Measurements from ENCODE around the gene AMACR.

Gene AMACR

GRCh38 chr5:34005211-34005610 lies 2.6 kb downstream of the AMACR start:
- DNase-seq, result no peak

DNA sequence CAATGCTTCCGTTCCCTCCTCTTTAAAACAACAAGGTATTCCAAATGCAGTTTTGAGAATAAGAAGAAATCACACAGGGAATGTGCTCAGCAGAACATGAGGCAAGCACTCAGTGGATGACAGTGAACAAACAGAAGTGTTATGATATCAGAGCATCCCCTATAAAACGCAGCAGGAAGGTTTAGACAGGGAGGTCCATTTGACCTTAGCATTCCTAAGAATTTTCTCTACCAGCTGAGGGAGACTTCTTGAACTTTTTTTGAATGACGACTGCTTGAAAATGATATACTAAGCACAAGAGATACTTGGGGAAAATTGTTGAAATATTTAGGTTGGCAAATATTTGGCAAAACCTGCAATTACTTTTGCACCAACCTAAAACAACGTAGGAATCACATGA lies 3.9 kb downstream of the AMACR start:
- no peak for DNase-seq

GRCh38 chr5:34002629-34003328 lies 5.1 kb downstream of the AMACR start:
- DNase-seq, result no peak

DNA sequence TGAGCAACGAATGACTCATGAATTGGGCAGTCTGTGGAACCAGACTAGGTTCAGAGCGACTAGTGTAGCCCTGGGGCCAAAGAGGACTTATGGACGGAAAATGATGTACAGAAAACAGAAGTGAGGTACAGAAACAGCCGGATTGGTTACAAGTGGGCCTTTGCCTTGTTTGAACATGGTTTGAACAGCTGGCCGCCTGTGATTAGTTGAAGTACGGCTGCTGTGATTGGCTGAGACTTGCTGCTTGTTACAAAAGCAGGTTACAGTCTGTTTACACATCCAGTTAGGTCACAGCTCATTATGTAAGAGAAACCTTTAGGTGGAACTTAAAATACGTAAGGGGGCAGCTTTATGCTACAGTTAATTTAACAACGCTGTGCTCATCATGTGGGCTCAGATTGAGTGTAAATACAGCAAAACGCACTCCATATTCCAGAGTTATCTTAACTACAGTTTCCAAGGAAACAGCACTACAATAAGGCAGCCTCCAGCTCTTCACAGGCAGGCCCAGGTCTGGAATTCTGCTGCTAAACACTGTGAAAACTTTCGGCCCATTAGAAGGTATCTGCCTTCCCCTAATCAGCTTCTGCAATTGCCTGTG lies 6.5 kb downstream of the AMACR start:
- DNase-seq, result no peak

DNA sequence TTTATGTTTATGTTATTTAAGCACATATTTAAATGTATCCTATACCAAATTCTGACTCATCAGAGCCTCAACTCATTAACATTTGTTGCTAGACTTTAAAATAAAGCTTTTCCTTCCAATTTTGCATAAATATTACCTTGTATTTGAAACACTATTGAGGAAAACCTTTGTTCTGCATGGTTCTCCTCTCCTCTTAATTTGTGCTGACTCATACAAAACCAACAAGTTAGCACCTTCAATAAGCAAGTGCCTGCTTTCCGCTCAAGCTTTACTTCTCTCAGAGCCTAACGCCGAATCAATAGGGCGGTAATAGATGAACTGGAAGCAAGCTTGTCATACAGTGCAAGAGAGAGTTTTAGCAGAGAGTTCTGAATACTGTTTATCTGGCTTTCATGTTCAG lies 7.9 kb downstream of the AMACR start:
- no peak for DNase-seq

DNA sequence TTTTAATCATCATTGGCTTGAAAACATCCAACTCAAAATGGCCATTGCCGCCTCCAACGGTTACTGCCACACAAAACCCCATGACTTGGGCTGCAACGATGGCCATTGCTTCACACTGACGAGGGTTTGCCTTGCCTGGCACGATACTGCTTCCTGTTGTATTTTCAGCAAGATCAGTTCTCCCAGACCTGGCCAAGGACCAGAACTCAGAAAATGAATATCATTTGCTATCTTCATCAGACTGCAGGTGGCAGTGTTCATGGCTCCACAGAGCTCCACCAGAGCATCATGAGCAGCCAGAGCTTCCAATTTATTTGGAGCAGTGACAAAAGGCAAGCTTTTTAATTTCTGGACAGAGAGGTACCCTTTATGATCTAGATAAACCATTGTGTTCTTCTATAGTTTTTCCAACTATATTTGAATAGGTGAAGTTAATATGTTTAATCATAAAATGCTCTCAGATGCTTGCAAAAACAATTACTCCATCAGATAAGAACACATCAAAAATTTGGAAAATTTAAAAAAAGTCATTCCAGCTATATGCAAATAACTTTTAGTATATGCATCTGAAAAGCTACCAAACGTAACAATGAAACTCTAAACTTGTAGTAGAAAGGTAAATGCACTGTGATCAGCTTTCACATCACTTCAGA lies 10.4 kb downstream of the AMACR start:
- no peak for DNase-seq

DNA sequence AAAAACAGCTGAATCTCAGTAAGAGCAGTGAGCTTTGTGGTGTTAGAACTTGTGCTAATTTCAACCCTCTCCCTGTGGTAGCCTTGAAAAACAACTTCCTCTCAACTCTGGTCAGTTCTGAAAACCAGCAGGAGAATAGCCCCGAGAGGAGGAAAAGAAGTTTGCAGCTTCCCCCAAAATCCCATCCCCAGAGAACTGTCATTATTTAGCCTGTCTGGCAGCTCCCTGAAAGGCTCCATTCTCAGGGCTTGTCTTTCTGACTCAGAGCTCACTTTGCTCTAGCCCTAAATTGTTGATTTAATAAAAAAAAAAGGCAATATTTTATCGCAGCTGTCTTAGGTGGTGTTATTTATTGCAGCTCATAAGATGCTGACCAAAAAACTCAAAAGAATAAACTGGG lies 12.0 kb downstream of the AMACR start:
- no peak for DNase-seq

GRCh38 chr5:33994845-33995244 lies 13.0 kb downstream of the AMACR start:
- no peak for DNase-seq

- no peak for DNase-seq
These were observed 15.0 kb downstream of the AMACR start for GRCh38 chr5:33992864-33993263.

GRCh38 chr5:33985447-33985846 lies 22.4 kb downstream of the AMACR start:
- DNase-seq, result no peak

DNA sequence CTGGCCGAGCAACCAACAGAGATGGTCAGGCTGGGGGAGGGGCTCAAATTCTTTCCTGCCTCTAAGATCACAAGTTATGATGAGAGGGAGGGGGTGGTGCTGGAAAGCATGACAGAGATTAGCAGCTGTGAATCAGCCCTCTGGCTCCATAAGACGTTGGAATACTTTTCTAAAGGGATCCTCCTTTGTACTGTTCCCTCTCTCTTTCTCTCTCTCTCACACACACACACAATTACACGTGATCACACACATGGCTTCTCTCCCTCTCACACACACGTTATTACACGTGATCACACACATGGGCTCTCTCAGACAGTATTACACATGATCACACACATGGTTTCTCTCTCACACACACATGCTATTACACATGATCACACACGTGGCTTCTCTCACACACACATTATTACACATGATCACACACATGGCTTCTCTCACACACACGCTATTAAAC lies 23.2 kb downstream of the AMACR start, which contains the start of gene SLC45A2:
TSS of gene SLC45A2 (minus strand) at position 23 of the 454 bp plus-strand sequence. CDS start 110 bp downstream, outside the sequence.
- no peak for DNase-seq

- DNase-seq, result no peak
These were observed 23.7 kb downstream of the AMACR start for GRCh38 chr5:33984178-33984577.

DNA sequence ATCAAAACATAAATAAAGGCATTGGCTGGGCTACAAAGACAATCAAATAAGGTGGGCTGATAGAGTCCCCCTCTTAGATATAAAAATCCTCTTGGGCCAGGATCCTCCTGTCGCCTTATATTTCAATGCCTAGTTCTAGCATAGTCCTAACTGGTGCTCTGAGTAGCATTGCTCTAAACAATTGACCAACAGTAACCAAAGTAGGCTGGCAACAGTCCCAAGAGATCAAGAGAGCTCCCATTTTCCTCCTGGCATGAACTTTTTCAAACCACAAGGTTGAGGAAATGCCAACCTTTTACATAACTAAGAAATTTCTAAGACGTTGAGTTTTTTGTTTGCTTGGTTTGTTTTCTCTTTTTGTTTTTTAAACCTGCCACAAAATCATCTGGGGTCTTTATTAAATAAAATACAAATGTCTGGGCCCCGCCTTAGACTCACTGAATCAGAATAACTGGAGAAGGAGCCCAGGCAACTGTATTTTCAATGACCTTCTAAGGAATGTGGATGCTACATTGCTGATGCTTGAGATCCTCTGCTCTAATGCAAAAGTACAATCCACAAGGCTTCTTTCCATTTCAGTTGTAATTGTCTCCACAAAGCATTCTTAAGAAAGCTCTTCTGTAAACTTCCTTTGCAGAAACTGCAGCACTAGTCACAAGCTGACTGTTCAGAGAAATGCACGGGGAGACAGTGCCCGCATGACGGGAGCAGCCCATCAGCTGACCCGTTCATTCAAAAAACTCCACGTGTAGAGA lies 26.3 kb downstream of the AMACR start:
- DNase-seq, result no peak

DNA sequence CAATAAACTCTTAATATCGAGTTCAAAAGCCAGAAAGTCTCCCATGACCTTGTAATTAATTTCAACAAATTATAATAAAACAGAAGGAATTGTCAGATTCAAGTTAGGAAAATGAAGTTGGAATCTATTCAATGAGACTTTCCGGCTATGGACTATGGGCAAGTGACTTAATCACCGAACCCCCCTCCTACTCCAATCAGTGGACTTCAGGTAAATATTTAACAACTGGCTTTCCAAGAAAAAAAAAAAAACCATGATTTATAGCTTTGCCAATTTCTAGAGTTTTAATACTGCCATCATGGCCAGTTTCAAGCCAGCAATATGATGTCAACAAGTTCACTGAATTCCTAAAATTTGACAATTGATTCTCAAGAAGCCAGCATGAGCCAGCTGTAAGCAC lies 27.8 kb downstream of the AMACR start:
- DNase-seq, result no peak

GRCh38 chr5:33978306-33978705 lies 29.5 kb downstream of the AMACR start:
- DNase-seq, result no peak

DNA sequence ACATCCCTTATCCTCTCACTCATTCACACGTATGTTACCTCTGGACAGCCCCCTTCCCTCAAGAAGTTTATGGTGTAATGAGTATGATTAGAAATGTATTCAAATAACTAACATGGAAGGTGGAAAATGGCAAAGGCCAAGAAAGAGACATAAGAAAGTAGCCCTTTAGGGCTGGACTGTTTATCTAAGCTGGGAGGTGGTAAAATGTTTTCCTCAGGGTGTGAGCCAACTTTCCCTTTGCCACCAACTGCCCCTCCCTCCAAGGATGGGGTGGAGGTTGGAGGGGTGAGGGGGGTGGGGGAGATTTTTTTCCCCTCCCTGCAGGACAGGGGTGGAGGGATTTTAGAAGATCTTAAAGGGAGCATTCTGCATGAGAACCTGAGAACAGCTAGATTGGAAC lies 31.5 kb downstream of the AMACR start:
- DNase-seq, result no peak

DNA sequence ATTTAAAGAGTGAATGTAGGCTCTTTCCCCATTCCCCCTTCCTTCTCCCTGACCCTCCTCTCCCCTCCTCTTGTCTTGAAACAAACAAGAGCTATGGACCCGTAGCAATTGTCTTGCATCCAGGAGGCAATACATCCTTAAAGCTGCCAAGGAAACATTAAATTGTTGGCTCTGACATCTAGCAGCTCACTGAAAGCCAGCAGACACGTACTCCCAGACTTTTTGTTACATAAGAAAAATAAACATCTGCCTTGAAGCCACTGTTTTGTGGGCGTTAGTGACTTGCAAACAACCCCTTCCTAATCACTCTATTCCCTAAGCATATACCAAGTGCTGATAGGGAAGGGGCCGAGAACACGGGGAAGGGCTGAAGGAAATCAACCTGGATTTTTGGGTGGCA lies 32.0 kb downstream of the AMACR start:
- no peak for DNase-seq

DNA sequence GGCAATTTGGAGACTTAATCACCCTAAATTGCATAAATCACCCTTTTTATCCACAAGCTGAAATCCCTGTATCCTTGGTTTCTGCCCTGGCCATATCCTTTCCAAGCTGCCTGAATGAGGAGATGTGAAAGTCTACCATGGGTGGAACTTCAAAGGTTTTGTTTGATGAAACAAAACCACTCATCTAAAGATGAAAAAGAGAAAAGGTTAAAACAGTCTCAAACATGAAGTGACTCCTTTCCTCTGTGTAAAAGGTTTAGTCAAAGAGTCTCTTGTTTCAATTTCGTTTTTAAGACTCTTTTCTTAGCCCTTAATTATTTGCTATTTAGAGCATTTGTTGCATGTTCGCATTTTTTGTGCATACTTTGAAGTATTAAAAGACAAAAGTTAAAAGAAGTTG lies 34.6 kb downstream of the AMACR start:
- DNase-seq, result no peak

GRCh38 chr5:33969572-33970452 lies 38.0 kb downstream of the AMACR start:
- no peak for DNase-seq

DNA sequence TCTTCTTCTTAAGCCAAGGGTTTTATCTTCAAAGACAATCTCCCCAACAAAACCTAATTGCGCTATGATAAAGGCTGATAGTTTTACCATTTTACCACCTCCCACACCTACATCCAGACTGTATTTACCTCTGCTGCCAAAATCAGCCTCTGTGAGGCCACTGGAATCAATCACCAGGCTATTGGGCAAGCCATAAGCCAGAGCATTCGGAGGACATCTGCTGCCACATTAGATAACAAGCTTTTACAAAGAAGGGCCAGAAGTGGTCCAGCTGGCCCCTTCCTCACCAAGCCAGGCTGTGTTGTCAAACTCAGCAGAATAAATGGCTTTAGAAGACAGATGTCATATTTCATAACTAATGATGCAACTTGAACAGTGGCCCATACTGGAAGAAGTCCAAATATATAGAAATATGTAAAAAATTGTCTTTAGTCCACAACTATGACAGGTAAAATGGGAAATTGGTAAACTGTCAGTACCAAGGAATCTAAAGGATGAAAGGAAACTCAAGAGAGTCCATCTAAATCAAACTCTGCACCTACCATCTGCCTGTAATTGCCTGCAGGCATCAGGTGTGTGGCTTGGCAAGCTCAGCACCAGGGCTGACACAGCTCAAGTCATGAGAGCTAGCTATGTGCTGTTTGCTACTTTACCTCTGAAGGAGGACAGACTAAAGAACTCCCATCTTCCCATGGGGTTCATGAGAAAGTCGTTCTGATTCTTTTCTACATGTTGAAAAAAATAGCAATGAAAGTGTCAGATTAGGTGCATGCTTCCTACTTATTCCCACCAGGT lies 39.4 kb downstream of the AMACR start:
- no peak for DNase-seq

DNA sequence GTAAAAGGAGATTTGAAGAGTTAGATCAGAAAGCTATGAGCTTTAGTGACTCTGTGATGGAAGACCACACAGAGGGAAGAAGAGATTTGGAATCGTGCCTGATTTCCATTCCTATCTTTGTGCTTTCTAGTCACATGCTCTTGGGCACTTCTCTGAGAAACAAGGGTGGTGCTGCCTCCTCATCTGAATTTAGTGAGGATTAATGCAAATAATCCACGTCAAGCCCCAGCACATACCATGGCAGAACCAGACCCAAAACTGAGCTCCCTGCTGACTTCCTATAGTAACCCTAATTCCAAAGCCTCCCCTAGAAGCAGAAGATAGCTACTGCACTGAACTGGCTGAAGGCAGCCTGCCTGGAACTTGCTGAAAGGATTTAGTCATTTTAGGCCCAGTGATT lies 41.0 kb downstream of the AMACR start:
- DNase-seq, result no peak
